Vagina (tissue), 2 donors: ENCODE measurements around the gene PSMA6.

Experiments used
- CTCF ChIP-seq, 3 experiments: fragments of 450-650 bp in 2 of 3; fragments of 200-600 bp in 1 of 3; sonication (generic) in 1 of 3; IDR thresholded peaks; one replicate each; pipeline ENCODE4 v1.5.1; 2017 to 2019; ENCODE audit warnings: antibody characterized with exemption in 3 of 3, mild to moderate bottlenecking in 2 of 3, moderate library complexity in 2 of 3
- POLR2A ChIP-seq, 2 donors: fragments of 450-650 bp; IDR thresholded peaks; one replicate each; pipeline ENCODE4 v1.6.1; 2017; ENCODE audit warnings: antibody characterized with exemption in 2 of 2, mild to moderate bottlenecking in 2 of 2, moderate library complexity in 2 of 2

GRCh38 chr14:35301735-35302528 lies 9.8 kb downstream of the PSMA6 start:
- TF ChIP-seq POLR2A (IDR thresholded peaks at IDR 0.05) (no peak), CTCF (IDR thresholded peaks at IDR 0.05) (no peak)
